HepG2 (cell line): ENCODE measurements around the gene CMTM3. TPM values are rescaled to one million over a fixed set of nuclear protein-coding genes. Genes with fewer than 3 reads are reported as not detected.

ENCODE experiments used
- ARID3A ChIP-seq: IDR thresholded peaks from 2 replicates; pipeline ENCODE4 v1.6.1; 2012; ENCODE audit warnings: low read depth, low read length, improper control_type of control experiment
- ATF7-NPFF ChIP-seq: sonication (generic); formaldehyde crosslinking; IDR thresholded peaks from 2 replicates; pipeline ENCODE4 v1.8.1; 2023; ENCODE audit warnings: mild to moderate bottlenecking, low read depth, missing genetic modification reagents, moderate library complexity
- E2F2 ChIP-seq: sonication (generic); formaldehyde crosslinking; IDR thresholded peaks from 2 replicates; pipeline ENCODE4 v1.4.0; 2020; ENCODE audit warnings: missing genetic modification reagents, borderline replicate concordance
- HNRNPUL1 ChIP-seq: fragments of 200-400 bp; formaldehyde crosslinking; IDR thresholded peaks from 2 replicates; pipeline ENCODE4 v1.6.1; 2017; ENCODE audit warnings: low read depth, mild to moderate bottlenecking, low read length, moderate library complexity
- HOXA5 ChIP-seq: sonication (generic); formaldehyde crosslinking; IDR thresholded peaks from 2 replicates; pipeline ENCODE4 v1.4.0; 2020; ENCODE audit warnings: missing genetic modification reagents
- JARID2 ChIP-seq: sonication (generic); formaldehyde crosslinking; IDR thresholded peaks from 2 replicates; pipeline ENCODE4 v1.8.1; 2023; ENCODE audit warnings: missing genetic modification reagents, inconsistent platforms; ENCODE audit not compliant: insufficient replicate concordance
- MED13 ChIP-seq: sonication (generic); formaldehyde crosslinking; IDR thresholded peaks from 2 replicates; pipeline ENCODE4 v1.5.0; 2020; ENCODE audit warnings: missing genetic modification reagents
- NCOR1 ChIP-seq: fragments of 200-600 bp; sonication (generic); IDR thresholded peaks from 2 replicates; pipeline ENCODE4 v1.7.0; 2017; ENCODE audit warnings: antibody characterized with exemption, low read length, borderline replicate concordance
- SRF ChIP-seq: IDR thresholded peaks from 2 replicates; pipeline ENCODE4 v1.6.1; 2011; ENCODE audit warnings: mild to moderate bottlenecking, low read depth, low read length, moderate library complexity
- TCF7 ChIP-seq: sonication (generic); IDR thresholded peaks from 2 replicates; pipeline ENCODE4 v1.6.1; 2016; ENCODE audit warnings: antibody characterized with exemption, low read depth
- TP53 ChIP-seq: sonication (generic); formaldehyde crosslinking; conservative IDR thresholded peaks from 2 replicates; pipeline ENCODE4 v1.4.0; 2020; ENCODE audit warnings: missing genetic modification reagents
- TSC22D2 ChIP-seq: sonication (generic); formaldehyde crosslinking; IDR thresholded peaks from 2 replicates; pipeline ENCODE4 v1.5.1; 2020; ENCODE audit warnings: missing genetic modification reagents, mild to moderate bottlenecking, borderline replicate concordance
- ZKSCAN1 ChIP-seq: fragments of 150-350 bp; IDR thresholded peaks from 2 replicates; pipeline ENCODE4 v1.6.1; 2014; ENCODE audit warnings: low read length
- ZNF256 ChIP-seq: sonication (generic); formaldehyde crosslinking; conservative IDR thresholded peaks from 2 replicates; pipeline ENCODE4 v1.4.0; 2020; ENCODE audit warnings: missing genetic modification reagents
- ZNF276 ChIP-seq: sonication (generic); formaldehyde crosslinking; IDR thresholded peaks from 2 replicates; pipeline ENCODE4 v1.4.0; 2020; ENCODE audit warnings: mild to moderate bottlenecking, low read depth, missing genetic modification reagents
- ZNF329 ChIP-seq: sonication (generic); formaldehyde crosslinking; IDR thresholded peaks from 2 replicates; pipeline ENCODE4 v1.9.0; 2021; ENCODE audit warnings: low read depth, mild to moderate bottlenecking, missing genetic modification reagents
- ZNF713 ChIP-seq: sonication (generic); formaldehyde crosslinking; IDR thresholded peaks from 2 replicates; pipeline ENCODE4 v1.4.0; 2020; ENCODE audit warnings: mild to moderate bottlenecking, missing genetic modification reagents
- ZNF83 ChIP-seq: sonication (generic); formaldehyde crosslinking; IDR thresholded peaks from 2 replicates; pipeline ENCODE4 v1.4.0; 2020; ENCODE audit warnings: missing genetic modification reagents, mild to moderate bottlenecking, borderline replicate concordance
- polyA plus RNA-seq, 8 experiments: library from polyadenylated mRNA; depleted of rRNA in 3 of 8; stranded (reverse) in 7 of 8; unstranded in 1 of 8; fragments of >200 nt; fragmentation: Illumina TruSeq in 4 of 8; extraction: Trizol in 4 of 8; gene quantifications; 2 replicates each; pipeline versions ENCODE4 v1.2.1 to v1.2.3, GENCODE V29; 2011 to 2016; ENCODE audit warnings: low read depth in 4 of 8, missing spikeins in 1 of 8, mixed read lengths in 1 of 8; ENCODE audit not compliant: insufficient read depth in 1 of 8
- total RNA-seq, 5 experiments: library from RNA; depleted of rRNA; stranded (reverse); fragments of >200 nt; fragmentation: Illumina TruSeq; extraction: Trizol; gene quantifications; 2 replicates each; pipeline ENCODE4 v1.2.3, GENCODE V29; 2016; ENCODE audit warnings: low read depth in 1 of 5
- TF ChIP-seq, protein P1 (sequence below): sonication (generic); formaldehyde crosslinking; IDR thresholded peaks from 2 replicates; pipeline ENCODE4 v1.5.0; 2020; ENCODE audit warnings: mild to moderate bottlenecking, missing genetic modification reagents

The CMTM3 gene
- total and polyA plus RNA-seq, 2 of the 13 experiments (the other 11 are each of a cell fraction or from before 2014, with no cell fraction given) = 29.2 to 48.7 TPM

DNA sequence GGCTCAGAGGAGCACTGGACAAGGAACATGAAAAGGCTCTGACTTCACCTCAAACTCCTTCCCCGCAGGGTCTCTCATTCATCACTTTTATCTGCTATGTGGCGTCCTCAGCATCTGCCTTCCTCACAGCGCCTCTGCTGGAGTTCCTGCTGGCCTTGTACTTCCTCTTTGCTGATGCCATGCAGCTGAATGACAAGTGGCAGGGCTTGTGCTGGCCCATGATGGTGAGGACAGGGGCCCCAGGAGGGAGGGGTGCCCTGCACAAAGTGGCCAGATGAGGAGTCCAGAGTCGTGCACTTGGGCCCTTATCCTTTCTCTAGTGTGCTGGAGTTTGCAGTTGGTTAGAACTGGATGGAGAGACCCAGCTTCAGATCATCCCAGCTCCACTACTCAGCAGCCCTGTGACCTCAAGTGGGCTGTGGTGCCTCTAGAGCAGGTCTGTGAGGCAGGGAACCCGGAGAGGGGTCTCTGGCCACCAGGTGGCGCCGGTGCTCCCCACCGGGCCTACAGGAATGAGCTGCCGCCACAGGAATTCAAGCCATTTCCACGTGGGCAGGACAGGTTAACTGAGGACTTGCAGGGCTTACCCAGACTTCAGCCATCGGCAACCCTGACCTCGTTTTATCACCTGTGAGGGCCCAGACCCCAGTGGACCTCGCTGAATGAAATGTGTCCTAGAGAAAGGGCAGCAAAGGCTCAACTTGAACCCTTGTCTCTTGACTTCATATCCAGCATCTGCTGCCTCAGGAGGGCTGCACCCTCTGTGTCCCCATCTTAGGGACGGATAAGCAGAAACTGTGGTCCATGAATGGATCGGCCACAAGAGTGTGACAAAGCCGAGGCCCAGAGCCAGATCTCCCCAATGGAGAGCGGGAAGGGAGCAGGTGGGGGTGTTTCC is 4.0 kb downstream of the CMTM3 start (continued):
- TF ChIP-seq ZKSCAN1 (0 out of 2 replicates have a peak, but pooled peaks have one; percentile 15), HOXA5 (peak; percentile 87; the same call in 1 of the 2 replicates), ZNF329 (CRISPR knock-in tag) (peak; percentile 45; the same call in 1 of the 2 replicates), ARID3A (0 out of 2 replicates have a peak, but pooled peaks have one; percentile 23), HNRNPUL1 (no peak), TSC22D2 (CRISPR knock-in tag) (peak; percentile 60; the same call in 1 of the 2 replicates), JARID2 (no peak), TP53 (CRISPR knock-in tag) (0 out of 2 replicates have a peak, but pooled peaks have one; percentile 49), TCF7 (no peak), ZNF256 (CRISPR knock-in tag) (no peak), E2F2 (CRISPR knock-in tag) (no peak; the same call in 1 of the 2 replicates), ZNF83 (CRISPR knock-in tag) (peak; percentile 94; the same call in 1 of the 2 replicates), SRF (no peak), NCOR1 (no peak), MED13 (CRISPR knock-in tag) (0 out of 2 replicates have a peak, but pooled peaks have one; percentile 42), ZNF276 (CRISPR knock-in tag) (peak; percentile 79; the same call in 1 of the 2 replicates), ATF7-NPFF (CRISPR knock-in tag) (peak; percentile 61), ZNF713 (CRISPR knock-in tag) (0 out of 2 replicates have a peak, but pooled peaks have one; percentile 83)
- TF ChIP-seq, protein P1, sequence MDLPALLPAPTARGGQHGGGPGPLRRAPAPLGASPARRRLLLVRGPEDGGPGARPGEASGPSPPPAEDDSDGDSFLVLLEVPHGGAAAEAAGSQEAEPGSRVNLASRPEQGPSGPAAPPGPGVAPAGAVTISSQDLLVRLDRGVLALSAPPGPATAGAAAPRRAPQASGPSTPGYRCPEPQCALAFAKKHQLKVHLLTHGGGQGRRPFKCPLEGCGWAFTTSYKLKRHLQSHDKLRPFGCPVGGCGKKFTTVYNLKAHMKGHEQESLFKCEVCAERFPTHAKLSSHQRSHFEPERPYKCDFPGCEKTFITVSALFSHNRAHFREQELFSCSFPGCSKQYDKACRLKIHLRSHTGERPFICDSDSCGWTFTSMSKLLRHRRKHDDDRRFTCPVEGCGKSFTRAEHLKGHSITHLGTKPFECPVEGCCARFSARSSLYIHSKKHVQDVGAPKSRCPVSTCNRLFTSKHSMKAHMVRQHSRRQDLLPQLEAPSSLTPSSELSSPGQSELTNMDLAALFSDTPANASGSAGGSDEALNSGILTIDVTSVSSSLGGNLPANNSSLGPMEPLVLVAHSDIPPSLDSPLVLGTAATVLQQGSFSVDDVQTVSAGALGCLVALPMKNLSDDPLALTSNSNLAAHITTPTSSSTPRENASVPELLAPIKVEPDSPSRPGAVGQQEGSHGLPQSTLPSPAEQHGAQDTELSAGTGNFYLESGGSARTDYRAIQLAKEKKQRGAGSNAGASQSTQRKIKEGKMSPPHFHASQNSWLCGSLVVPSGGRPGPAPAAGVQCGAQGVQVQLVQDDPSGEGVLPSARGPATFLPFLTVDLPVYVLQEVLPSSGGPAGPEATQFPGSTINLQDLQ (CRISPR knock-in tag) = no peak
